ENCODE results near the gene ADAMTSL3.
"Not testable (repeated sequence)": the region's sequence is repeated elsewhere in the genome, so short reads cannot be mapped to it uniquely, and the experiment has no call there.

Gene ADAMTSL3

DNA sequence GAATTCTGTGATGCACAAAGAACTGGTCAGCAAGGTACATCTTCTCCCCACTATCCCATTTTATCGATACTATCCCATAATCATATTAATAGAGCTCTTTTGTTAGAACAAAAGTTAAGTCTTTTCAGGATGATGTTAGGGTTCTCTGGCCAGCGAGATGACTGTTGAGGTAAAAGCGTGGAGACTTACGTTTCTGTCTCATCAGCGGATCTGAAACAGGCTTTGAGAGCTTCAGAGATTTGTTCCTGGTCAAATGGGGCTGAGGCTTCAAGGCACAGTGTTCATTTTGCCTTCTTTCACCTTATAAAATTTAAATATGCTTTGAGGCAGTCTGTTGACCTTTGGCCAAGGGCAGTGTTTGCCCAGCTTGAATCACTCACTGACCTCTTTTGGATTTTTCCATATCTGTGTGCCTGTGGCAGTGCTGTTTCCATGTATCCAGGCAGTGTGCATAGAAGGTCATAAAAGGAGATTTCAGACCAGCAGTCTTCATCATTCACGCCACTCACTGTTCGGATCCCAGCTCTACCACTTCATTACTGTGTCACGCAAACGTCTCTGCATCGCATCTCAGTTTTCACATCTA is 3.1 kb downstream of the ADAMTSL3 start:
- no peak for DNase-seq

DNA sequence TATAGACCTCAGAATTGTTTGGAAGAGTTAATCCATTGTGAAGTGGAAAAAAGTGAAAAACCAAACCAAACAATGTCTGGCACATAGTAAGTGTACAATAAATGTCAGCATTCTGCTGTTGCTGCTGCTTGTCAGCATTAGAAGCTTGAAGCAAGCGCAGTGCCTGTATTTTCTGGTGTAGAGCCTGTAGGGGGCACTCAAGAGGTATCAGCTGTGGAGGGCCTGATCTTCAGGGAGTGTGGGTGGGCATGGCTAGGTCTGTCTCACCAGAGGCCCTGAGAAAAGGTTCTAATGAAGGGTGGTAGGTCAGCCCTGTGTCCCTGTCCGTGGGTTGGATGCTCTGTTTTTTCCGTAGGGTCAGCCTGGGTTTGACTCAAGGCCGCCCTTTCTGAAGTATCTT is 3.6 kb downstream of the ADAMTSL3 start:
- no peak for DNase-seq

DNA sequence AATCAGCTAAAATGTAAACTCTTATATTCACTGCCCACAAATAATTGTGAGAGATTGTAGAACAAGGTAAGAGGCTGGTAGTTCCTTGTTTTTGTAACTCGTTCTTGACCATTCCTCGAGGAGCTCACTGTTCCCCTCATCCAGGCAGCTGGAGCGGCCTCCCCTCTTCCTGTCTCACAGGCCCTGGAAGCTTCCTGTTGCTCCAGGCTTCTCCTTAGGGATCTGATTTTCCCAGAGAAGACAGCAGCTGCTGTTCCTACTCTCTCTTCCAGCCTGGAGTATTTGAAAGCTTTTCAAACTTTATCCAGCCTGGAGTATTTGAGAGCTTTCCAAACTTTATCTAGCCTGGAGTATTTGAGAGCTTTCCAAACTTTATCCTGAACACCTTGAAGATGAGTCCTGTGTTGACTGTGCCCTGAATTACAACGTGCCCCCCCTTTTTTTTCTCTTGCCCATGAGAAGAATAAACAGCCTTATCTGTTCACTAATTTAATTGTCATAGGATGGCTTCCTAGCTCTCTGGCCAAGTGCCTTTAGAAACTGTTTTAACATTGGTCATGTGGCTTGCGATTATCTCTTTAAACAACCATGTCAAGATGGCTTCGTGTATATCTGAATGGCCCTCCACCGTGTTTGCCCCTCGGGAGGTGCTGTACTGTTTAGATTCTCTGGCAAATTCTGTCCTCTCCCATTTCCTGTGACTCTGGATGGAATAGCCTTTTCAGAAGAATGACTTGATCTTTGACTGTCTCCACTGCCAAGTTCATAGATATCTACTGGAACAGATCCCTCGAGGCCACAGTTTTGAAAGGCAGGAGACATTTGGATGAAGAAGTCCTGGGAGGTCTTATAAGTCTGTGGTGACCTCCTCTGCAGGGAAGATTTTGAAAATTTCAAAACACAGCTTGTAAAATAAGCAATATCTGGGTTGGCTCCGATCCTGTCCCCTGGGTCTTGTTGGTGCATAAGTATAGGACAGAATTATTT is 4.8 kb downstream of the ADAMTSL3 start:
- no peak for DNase-seq

DNA sequence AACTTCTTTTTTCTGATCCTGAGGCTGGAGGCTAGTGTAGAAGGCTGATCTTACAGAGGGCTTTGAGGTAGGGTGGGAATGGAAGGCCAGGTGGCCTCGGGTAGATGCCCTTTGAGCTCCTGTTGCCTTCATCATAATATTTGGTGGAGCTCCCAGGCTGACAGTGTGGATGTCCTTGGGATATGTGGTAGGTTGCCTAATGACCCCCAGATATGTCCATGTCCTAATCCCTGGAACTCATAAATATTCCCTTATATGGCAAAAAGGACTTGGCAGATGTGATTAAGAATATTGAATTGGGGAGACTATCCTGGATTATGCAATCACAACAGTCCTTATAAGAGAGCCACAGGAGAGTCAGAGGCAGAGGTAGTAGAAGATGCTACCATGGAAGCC is 5.5 kb downstream of the ADAMTSL3 start:
- no peak for DNase-seq

DNA sequence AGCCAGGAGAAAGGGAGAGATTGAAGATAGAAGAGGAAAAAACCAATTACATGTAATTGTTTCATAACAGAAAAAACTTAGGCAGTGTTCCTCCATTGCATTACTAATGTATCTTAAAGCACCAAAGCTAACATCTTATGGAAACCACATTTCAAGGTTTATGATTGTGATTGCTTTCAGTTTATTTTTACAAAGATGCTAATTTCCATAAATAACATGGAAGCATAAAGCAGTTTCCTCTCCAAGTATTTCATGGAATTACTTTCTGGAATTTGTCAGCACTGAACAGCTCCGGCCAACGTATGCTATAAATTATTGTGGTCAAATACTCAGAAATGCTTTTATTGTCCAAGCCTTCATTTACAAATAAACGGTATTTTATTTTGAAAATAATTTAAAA is 11.6 kb downstream of the ADAMTSL3 start:
- DNase-seq = no peak

DNA sequence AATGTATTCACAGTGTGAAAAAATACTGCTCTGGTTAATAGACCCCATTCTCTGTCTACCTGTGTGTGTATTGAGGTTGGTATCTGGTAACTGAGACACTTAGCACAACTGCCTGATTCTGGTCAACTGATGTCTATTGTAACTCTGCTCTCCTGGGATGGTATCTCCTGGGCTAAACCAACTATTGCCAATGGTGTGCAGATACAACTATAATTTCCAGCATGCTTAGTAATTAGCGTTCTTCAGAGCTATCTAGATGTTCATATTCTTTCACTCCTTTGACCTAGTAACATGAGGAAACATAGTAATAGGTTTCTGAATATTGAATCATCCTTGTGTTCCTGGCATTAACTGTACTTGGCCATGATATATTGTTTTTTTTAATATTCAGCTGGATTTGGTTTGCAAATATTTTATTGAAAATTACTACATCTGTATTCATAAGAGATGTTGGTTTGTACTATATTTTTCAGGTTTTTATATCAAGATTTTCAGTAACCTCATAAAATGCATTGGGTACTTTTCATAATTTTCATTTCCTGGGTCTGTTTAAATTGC is 16.8 kb downstream of the ADAMTSL3 start:
- DNase-seq = no peak

DNA sequence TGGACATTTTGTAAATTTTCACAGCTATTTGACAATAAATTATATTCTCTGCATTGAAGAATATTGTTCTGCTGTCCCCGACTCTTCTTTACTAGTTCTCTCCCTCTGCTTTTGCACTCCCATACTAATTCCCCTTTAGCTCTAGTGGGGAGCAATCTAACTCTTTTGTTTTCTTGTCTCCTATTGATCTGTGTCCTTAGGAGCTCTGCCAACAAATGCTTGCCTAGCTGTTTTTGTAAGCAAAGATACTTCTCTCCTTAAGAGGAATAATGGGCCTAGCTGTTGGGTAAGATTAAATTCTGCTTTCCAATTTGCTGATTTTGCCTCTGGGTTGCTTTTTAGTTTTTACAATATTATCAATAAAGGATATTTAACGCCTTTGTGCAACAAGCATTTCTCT is 17.7 kb downstream of the ADAMTSL3 start:
- DNase-seq = no peak

DNA sequence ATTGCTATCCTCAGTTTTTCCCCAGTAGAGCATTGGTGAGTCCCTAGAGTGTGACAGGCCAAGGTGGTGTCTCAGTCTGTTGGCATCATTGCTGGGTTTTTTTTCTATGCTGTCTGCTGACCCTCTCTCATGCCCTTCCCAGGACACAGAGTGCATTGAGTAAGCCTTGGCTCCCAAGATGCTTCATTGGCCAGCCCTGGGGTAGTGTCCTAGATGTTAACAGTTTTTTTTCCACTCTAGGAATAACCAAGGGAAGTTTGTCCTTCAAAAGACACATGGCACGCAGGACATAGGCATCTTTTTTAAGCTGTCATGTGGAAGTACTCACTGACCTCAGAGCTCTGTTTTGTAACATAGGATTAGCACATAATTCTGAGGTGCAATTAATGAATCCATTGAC is 19.5 kb downstream of the ADAMTSL3 start:
- no peak for DNase-seq

DNA sequence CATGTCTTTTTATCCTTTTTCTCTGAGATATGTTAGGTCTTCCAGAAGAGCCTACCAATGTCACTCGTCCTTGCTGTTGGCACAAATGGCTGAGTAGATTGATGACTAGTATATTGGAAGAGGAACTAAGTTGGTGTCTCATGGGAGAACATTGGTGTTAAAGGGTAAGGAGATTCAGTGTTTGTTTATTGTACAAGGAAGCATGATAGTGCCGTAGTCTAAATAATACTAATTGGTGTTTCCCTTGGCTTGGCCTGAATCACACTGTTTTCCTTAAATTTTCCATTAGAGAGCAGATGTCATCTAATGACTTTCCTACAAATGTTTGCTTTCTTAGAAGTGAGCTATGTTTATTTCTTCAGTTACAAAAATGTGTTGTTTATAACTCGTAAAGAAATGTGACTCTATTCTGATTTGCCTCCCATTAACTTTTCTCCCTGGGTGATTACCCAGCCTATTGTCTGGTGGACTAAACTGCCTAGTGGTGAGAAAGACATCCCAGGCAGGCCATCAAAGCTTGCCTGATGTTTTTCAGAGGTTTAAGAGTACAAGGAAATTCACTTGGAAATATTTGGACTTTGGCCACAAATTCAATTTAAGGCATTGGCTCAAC is 28.7 kb downstream of the ADAMTSL3 start:
- no peak for DNase-seq

DNA sequence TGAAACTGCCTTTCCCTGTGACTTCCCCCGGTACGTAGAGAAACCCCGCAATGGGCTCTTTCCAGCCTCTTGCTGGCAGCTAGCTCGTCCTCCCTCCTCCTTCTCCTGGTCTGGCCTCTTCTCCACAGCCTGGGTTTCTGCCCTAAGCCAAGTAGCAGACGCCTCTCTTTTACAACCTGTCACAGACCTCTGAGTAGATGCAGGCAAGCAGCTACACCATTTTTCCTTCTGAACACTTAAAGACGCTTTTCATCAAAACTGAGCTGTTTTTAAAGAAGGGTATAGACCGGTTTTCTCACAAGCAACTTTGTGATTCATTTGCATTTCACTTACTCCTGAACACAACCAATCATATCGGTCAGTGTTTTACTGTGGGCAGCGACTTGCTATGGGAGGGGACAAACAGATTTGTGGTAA is 32.0 kb downstream of the ADAMTSL3 start:
- DNase-seq = no peak

DNA sequence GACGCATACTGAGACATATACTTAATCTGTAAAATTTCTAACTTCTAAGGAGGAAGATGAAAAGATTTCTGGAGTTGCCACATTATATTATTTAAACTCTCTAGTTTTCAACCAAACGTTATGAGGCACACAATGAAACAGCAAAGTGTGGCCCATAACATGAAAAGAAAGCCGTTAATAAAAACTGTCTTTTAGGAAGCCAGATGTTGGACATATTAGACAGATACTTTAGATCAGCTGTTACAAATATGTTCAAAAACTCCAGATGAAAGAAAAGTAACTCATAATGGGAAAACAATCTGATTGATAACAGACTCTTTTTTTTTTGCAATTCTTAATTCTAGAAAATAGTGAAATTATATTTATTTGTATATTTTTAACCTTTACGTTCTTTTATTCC is 34.3 kb downstream of the ADAMTSL3 start:
- no peak for DNase-seq

DNA sequence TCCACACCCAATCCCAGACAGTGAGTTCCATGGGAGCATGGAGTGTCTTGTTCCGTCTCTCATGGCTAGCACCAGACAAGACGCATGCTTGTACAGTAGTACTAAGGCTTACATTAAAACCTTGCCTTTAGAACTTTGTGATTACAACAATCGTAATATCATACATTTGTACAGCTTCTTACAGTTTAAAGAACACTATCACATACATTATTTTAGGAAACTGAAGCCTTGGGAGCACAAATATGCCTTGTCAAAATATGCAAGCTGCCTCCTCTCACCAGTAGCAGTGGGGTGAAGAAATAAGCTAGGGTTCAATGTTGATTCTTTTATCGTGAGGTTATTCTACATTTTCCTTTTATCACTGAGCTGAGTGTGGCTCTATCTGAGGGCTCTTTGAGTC is 36.8 kb downstream of the ADAMTSL3 start:
- no peak for DNase-seq

DNA sequence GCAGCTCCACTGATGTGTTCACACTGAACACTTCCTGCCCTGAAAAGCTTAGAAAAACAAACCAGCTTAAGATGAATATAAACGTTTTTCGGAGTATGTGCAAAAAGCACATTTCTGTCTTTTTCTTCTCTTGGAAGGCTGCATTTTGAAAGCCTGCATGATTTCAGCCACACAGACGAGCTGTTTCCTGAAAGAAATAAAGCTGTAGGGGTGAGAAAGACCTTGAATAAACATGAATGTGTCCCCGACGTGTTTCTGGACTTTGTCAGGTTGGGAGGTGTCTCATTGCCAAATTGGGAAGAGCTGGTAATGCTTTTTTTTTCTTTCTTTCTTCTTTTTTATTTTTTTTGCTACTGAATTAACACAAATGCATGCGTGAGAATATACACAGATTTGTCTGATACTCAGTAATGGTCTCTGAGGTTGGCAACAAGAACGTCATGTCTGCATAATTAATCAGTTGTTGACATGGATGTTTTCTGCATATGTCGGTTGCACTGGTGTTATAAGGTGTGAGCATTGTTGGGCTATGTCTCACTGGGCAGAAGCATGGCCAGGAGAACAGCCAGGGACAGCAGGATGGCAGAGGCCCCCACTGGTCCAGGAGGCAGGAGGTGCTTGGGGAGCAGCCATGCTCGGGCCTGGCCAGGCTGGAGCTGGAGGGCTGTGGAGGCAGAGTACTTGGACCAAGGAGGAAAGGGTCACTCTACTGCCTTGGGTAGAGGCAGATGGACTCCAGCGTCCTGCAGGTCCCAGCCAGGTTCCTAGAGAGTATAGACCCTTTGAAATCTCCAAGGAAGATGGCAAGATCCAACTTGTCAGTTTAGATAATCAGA is 39.0 kb downstream of the ADAMTSL3 start:
- no peak for DNase-seq

DNA sequence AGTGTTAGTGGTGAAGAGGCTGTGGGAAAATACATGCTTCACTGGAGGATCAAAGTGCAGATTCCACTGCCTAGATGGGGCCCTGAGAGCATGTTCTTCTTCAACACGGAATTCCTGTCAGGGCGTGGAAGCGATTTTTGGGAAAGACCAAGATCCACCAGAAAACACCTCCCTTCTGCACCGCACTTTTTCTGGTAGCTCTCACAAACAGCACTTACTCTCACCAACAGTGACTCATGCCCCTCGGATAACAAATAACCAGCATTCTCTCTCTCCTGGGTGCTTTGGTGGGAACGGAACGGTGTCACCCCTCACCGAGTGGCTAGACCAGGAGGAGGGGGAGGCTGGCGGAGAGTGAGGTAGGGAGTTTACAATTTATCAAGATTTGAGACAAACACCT is 40.1 kb downstream of the ADAMTSL3 start:
- no peak for DNase-seq

DNA sequence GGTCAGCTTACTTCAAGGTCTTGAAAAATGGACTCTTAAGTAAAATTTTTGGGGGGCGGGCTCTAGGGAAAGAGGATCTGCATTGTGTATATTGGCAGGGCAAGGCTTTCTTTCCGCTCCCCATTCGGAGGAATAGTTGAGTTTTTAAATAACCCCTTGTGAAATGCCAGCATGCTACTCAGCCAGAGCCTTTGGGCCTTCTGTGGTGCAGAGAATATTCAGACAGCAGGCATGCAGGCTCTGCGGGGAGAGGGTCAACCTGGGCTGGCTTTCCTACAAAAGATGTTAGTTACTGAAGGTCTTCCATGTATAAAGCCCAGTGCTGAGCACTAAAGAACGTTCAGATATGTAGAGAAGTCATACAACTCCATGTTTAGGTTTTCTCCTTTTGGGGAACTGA is 40.6 kb downstream of the ADAMTSL3 start:
- no peak for DNase-seq

DNA sequence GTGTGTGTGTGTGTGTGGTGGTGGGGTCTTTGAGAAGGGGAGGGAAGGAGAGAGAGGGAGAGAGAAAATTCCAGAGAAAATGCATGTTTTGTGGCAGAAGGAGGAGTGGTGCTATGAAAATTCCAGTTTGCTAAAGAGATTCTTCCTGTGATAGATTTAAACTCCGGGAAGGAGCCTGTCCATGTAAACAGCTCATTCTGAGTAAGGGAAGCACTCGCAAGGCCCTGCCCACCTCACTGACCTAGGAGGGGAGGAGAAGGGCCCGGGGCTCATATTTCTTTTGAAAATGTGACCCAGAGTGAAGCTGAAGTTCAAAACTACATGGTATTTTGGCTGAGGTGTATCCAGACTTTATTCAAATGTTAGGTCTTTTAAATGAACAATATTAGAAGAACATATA is 41.3 kb downstream of the ADAMTSL3 start:
- no peak for DNase-seq

DNA sequence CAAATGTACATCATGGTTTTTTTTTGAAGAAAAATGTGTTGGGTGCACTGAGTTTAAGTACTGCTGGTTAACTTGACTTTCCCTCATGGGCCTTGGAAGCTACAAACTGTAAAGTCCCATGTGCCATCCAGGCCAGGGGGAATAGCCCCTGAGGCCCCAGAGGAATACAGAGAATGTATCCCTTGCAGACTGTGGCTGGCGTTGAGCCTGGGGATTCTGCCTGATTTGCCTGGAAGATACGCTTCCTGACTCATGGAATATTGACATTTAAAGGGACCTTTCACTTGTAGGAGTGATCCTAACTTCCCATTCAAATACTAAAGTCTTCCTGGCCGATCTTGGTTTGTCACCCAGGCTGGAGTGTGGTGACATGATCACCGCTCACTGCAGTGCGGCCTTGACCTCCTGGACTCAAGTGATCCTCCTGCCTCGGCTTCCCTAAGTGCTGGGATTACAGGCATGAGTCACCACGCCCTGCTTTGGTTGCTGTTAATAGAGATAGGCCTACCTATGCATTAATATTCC is 42.0 kb downstream of the ADAMTSL3 start:
- DNase-seq = no peak

DNA sequence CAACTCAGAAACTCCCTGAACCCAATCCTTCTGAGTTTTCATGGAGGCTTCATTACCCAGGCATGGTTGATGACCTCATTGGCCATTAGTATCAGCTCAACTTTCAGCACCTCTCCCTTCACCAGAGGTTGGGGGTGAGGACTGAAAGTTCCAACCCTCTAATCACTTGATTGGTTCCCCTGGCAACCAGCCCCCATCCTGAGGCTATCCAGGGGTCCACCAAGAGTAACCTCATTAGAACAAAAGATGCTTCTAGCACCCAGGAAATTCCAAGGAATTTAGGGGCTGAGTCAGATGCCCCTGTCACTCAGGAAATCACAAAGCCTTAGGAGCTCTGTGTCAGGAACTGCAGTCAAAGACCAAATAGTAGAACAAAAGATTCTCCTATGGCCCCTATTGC is 43.8 kb downstream of the ADAMTSL3 start:
- DNase-seq = no peak

DNA sequence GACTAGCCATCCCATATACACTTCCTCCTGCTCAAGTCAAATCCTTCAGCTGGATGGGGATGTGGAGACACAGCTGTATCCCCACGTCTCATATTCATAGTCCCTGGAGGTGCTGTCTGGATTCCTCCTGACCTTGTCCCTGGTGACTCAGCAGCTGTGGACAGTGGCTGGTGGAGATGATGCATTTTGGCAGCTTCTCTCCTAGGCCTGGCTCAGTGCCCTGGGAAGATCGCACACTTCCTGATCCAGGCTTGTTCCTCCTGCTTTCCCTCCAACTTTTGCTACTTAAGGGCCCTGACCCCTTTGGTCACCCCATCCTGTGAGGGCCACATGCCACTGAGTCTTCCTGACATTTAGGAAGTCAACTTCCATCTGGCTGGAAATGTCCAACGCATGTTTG is 44.4 kb downstream of the ADAMTSL3 start:
- no peak for DNase-seq

DNA sequence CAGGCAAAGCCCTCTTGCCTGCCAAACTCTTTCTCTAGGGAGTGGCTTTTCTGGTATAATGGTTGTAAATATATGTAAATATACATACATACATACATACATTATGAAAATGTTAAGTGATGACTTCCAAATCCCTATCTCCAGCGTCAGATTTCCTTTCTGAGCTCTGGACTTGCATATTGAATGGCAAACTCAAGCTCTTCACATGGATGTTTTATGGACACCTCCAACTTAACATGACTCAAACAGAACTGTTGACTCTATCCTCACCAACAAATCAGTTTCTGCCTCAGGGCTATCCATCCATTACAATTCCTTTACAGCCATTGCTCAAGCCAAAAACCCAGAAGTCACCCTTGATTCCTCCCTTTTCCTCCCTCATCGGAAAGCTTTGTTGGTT is 45.1 kb downstream of the ADAMTSL3 start:
- DNase-seq = no peak

DNA sequence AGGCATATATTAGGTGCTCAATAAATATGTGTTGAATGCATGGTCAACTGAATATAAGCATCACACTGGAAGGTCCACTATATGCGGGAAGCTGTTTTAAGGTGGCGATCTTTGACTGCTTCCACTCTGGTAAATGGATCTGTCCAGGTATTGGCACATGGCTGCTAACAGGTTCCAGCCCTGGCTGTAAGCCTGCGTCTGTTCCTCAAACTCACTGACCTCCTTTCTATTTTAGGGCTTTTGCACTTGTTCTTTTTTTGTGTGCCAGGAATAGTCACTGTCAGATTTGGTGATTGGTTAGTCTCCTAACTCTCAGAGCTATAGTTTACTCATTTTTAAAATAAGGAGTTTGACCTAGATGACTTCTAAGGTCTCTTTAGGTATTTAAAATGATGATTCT is 46.2 kb downstream of the ADAMTSL3 start:
- DNase-seq = no peak

DNA sequence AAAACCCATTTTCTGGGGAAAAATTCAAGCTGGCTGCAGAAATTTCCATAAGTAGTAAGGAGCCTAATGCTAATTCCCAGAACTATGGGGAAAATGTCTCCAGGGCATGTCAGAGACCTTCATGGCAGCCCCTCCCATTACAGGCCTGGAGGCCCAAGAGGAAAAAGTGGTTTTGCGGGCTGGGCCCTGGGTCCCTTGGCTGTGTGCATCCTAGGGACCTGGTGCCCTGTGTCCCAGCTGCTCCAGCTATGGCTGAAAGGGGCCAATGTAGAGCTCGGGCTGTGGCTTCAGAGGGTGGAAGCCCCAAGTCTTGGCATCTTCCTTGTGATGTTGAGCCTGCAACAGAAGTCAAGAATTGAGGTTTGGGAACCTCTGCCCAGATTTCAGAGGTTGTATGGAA is 48.4 kb downstream of the ADAMTSL3 start:
- not testable (repeated sequence) for DNase-seq

DNA sequence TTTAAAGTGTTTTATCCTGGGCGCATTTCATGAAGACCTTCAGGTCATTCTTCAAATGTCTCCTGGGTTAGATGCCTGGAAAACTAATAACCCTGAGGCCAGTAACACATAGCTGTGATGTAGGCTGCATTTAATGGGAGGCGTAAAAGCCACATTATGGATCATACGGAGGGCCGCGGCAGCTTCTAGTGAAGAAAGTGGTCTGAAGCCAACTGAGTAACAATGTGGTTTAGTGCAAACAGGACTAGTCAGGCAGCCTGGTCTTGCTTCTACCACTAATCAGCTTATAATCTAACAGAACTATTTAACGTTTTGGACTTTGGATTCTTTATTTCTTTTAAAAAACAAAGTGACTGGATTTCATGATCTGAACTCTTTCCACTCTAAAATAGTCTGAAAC is 54.4 kb downstream of the ADAMTSL3 start:
- no peak for DNase-seq
